ENCODE data around the gene LCOR. TPM values are rescaled to one million over a fixed set of nuclear protein-coding genes. Genes with fewer than 3 reads are reported as not detected.
A peak's percentile ranks its signal among the peaks of the same experiment; 100 is the strongest.
"Not testable (repeated sequence)": the region's sequence is repeated elsewhere in the genome, so short reads cannot be mapped to it uniquely, and the experiment has no call there.

Gene LCOR
- total RNA-seq, 1 donor, result 58.7 TPM

DNA sequence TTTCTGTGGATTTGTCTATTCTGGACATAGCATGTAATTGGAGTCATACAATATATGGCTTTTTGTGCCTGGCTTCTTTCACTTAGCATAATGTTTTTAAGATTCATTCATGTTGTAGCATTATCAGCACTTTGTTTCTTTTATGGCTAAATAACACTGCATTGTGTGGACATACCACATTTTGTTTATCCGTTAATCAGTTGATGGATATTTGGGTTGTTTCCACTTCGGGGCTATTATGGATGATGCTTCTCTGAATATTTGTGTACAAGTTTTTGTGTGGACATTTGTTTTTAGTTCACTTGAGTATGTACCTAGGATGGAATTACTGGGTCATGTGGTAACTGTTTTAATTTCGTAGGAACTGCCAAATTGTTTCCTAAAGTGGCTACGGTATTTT, 6.4 kb downstream of the LCOR start:
- no peak for DNase-seq (ENCODE audit: low read depth)
- TF ChIP-seq, protein P1, sequence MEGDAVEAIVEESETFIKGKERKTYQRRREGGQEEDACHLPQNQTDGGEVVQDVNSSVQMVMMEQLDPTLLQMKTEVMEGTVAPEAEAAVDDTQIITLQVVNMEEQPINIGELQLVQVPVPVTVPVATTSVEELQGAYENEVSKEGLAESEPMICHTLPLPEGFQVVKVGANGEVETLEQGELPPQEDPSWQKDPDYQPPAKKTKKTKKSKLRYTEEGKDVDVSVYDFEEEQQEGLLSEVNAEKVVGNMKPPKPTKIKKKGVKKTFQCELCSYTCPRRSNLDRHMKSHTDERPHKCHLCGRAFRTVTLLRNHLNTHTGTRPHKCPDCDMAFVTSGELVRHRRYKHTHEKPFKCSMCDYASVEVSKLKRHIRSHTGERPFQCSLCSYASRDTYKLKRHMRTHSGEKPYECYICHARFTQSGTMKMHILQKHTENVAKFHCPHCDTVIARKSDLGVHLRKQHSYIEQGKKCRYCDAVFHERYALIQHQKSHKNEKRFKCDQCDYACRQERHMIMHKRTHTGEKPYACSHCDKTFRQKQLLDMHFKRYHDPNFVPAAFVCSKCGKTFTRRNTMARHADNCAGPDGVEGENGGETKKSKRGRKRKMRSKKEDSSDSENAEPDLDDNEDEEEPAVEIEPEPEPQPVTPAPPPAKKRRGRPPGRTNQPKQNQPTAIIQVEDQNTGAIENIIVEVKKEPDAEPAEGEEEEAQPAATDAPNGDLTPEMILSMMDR (IDR thresholded peaks at IDR 0.05; ENCODE audit: insufficient read depth, low read depth, low read length), result no peak
- H3K4me3 ChIP-seq (ENCODE audit: low read depth, low read length), result no peak overlapping the region

DNA sequence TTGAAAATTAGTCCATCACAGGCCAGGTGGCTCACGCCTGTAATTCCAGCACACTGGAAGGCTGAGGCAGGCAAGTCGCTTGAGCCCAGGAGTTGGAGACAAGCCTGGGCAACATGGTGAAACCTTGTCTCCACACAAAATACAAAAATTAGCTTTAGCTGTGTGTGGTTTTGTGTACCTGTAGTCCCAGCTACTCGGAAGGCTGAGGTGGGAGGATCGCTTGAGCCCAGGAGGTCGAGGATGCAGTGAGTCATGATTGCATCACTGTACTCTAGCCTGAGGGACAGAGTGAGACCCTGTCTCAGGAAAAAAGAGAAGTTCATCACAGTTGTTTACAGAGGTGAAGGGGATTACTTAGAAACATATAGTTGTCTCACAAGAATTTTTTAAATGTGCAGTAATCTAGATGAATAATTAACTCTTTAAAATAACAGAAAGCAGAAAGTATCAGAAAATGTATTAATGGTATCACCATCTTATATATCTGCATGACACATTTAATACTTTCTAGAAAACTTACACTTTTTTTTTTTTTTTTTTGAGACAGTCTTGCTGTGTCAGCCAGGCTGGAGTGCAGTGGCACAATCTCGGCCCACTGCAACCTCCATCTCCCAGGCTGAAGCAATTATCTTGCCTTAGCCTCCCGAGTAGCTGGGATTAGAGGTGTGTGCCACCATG, 8.9 kb downstream of the LCOR start:
- peak; percentile 65 for DNase-seq (ENCODE audit: low read depth)
- no peak overlapping the region for H3K4me3 ChIP-seq (ENCODE audit: low read depth, low read length)
- TF ChIP-seq, protein P1 (IDR thresholded peaks at IDR 0.05; ENCODE audit: insufficient read depth, low read depth, low read length), result no peak

DNA sequence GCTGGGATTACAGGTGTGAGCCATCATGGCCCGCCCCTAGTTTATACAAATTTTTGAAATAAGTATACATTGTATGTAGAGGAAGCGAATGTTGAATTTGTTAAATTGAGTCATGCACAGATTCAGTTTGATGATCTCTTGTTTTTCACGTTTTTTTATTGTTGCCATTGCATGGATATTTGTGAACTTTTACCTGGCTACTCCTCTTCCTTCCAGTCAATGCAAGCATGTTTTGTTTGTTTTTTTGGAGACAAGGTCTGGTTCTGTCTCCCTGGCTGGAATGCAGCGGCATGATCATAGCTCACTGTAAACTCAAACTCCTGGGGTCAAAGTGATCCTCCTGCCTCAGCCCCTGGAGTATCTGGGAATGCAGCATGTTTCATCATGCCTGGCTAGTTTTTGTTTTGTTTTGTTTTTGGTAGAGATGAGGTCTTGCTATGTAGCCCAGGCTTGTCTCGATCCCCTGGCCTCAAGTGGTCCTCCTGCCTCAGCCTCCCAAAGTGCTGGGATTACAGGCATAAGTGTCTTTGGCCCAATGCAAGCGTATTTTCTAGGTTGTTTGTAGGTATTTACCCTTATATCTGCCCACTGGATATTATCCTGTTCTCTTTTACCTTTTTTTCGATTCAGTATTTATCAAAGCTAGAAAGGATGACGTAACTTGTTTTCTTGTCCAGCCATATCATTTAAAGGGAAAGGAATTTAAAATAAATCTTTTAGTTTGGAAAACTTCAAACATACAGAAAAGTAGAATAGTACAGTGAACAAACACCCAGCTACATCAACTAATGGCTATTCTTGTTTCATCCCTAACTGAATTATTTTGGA, 11.0 kb downstream of the LCOR start:
- H3K4me3 ChIP-seq (ENCODE audit: low read depth, low read length), result no peak overlapping the region
- DNase-seq (ENCODE audit: low read depth), result no peak
- TF ChIP-seq, protein P1 (IDR thresholded peaks at IDR 0.05; ENCODE audit: insufficient read depth, low read depth, low read length), result no peak

DNA sequence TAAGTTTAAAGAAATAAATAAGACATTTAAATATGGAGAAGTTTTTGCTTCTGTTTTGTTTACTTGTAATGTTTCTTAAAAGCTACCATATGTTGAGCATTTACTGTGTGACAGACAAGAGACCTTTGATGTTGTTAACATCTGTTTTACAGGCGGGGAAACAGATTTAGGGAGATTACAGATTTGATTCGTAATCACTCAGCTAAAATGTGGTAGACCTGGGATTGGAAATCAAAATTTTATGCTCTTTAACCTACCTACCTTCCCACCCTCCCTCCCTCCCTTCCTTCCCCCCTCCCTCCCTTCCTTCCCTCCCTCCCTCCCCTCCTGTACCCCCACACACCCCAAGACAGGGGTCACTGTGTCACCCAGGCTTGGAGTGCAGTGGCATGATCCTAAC, 11.7 kb downstream of the LCOR start:
- no peak overlapping the region for H3K4me3 ChIP-seq (ENCODE audit: low read depth, low read length)
- no peak for DNase-seq (ENCODE audit: low read depth)
- TF ChIP-seq, protein P1 (IDR thresholded peaks at IDR 0.05; ENCODE audit: insufficient read depth, low read depth, low read length), result no peak

DNA sequence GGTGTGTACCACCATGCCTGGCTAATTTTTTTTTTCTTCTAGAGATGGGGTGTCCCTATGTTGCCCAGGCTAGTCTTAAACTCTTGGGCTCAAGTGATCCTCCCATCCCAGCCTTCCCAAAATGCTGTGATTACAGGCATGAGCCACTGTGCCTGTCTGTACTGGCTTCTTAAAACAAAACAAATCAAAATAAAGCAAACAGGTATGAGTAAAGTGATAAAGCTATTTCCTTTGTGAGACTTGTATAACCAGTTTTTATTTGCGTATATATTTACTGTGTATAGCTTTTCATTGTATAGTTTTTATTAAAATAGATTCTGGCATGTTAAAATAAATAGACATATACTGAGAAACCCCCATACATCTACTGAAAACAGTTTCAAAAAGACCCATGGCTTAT, 14.3 kb downstream of the LCOR start:
- DNase-seq (ENCODE audit: low read depth), result no peak
- no peak overlapping the region for H3K4me3 ChIP-seq (ENCODE audit: low read depth, low read length)
- TF ChIP-seq, protein P1 (IDR thresholded peaks at IDR 0.05; ENCODE audit: insufficient read depth, low read depth, low read length), result no peak

DNA sequence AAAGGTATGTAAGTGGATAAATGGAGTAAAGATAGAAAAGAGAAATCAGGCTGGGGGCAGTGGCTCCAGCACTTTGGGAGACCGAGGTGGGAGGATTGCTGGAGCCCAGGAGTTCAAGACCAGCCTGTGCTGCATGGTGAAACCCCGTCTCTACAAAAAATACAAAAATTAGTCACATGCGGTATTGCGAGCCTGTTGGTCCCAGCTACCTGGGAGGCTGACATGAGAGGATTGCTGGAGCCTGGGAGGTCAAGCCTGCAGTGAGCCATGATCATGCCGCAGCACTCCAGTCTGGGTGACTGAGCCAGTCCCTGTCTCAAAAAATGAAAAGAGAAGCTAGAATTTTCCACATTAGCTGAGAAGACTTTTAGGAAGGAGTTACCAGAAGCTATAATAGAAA, 14.8 kb downstream of the LCOR start:
- no peak for DNase-seq (ENCODE audit: low read depth)
- no peak overlapping the region for H3K4me3 ChIP-seq (ENCODE audit: low read depth, low read length)

DNA sequence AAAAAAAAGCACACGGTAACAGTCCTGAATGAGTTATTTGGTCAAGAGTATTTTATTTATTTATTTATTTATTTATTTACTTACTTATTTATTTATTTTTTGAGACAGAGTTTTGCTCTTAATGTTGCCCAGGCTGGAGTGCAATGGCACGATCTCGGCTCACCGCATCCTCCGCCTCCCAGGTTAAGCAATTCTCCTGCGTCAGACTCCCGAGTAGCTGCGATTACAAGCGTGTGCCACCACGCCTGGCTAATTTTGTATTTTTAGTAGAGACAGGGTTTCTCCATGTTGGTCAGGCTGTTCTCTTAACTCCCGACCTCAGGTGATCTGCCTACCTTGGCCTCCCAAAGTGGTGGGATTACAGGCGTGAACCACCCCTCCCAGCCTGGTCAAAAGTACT, 15.3 kb downstream of the LCOR start:
- H3K4me3 ChIP-seq (ENCODE audit: low read depth, low read length); DNase-seq (ENCODE audit: low read depth): not testable (repeated sequence)

More for the DNA sequence above, 14.8 kb downstream of the LCOR start:
- TF ChIP-seq, protein P1 (IDR thresholded peaks at IDR 0.05; ENCODE audit: insufficient read depth, low read depth, low read length), result no peak

Data from fibroblast of villous mesenchyme (primary cell).